Brain microvascular endothelial cell (primary cell): ENCODE measurements around the gene SERINC5.
"Not testable (repeated sequence)": the region's sequence is repeated elsewhere in the genome, so short reads cannot be mapped to it uniquely, and the experiment has no call there.

Source experiments
- DNase-seq: peaks from one replicate; pipeline ENCODE4 v3.0.0-alpha.2; 2020
- H3K27ac ChIP-seq: fragments of 250-450 bp; sonication (Bioruptor Pico); 2 replicates; pipeline ENCODE4 v1.5.1; 2020; ENCODE audit warnings: mild to moderate bottlenecking, moderate library complexity
- H3K27me3 ChIP-seq: fragments of 250-450 bp; sonication (Bioruptor Pico); replicated peaks from 2 replicates; pipeline ENCODE4 v1.5.1; 2020; ENCODE audit warnings: mild to moderate bottlenecking
- H3K36me3 ChIP-seq: fragments of 250-450 bp; sonication (Bioruptor Pico); replicated peaks from 2 replicates; pipeline ENCODE4 v1.5.1; 2020; ENCODE audit warnings: mild to moderate bottlenecking
- H3K4me3 ChIP-seq: 2 replicates; pipeline ENCODE4 v1.5.1; 2011; ENCODE audit warnings: low read depth, mild to moderate bottlenecking, control low read depth, low read length, moderate library complexity
- in situ Hi-C: cut with HindIII; loops from 2 replicates; pipeline ENCODE4 v1.10.0; 2017; ENCODE audit warnings: low sequenced_read_pairs, low pct_ligation_motif_present
- TF ChIP-seq, protein P1 (sequence below): IDR thresholded peaks from 2 replicates; pipeline ENCODE4 v1.5.1; 2011; ENCODE audit warnings: low read depth, mild to moderate bottlenecking, moderate library complexity, low read length, control low read depth, inconsistent platforms; ENCODE audit errors: missing control alignments

The SERINC5 gene

DNA sequence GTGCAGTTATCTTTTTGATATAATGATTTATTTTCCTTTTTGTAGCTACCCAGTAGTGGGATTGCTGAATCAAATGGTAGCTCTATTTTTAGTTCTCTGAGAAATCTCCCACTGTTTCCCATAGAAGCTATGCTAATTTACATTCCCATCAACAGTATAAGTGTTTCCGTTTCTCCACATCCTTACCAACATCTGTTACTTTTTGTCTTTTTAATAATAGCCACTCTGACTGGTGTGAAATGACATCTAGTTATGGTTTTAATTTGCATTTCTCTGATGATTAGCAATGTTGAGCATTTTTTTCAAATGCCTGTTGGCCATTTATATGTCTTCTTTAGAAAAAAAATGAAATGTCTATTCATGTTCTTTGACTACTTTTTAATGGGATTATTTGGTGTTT lies 94.7 kb downstream of the SERINC5 start:
- no peak for DNase-seq
- Histone ChIP-seq H3K27ac (no peak overlapping the region), H3K36me3 (no peaks in the 10 kb centered on the region), H3K27me3 (no peaks in the 10 kb centered on the region), H3K4me3 (no peak overlapping the region)
- TF ChIP-seq, protein P1, sequence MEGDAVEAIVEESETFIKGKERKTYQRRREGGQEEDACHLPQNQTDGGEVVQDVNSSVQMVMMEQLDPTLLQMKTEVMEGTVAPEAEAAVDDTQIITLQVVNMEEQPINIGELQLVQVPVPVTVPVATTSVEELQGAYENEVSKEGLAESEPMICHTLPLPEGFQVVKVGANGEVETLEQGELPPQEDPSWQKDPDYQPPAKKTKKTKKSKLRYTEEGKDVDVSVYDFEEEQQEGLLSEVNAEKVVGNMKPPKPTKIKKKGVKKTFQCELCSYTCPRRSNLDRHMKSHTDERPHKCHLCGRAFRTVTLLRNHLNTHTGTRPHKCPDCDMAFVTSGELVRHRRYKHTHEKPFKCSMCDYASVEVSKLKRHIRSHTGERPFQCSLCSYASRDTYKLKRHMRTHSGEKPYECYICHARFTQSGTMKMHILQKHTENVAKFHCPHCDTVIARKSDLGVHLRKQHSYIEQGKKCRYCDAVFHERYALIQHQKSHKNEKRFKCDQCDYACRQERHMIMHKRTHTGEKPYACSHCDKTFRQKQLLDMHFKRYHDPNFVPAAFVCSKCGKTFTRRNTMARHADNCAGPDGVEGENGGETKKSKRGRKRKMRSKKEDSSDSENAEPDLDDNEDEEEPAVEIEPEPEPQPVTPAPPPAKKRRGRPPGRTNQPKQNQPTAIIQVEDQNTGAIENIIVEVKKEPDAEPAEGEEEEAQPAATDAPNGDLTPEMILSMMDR = no peak
- in situ Hi-C loops = no loop called here

DNA sequence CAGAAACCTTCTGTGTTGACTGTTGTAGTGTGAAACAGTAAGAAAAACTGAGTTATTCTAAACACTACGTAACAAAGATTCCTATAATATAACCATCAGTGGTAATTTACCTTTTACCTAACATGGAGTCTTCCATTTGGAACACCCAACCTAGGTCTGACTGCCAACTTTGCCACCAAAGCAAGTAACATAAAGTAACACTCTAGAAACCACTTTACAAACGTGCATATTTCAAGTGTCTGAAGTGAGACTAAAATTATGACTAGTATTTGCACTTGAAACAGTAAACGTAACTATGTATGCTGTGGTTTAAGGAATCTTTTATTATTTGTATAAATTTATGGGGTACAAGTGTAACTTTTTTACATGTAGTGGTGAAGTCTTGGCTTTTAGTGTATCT lies 95.6 kb downstream of the SERINC5 start:
- in situ Hi-C loops = no loop called here
- H3K27ac ChIP-seq = no peak overlapping the region
- H3K4me3 ChIP-seq = no peak overlapping the region
- no peaks in the 10 kb centered on the region for H3K36me3 ChIP-seq
- no peaks in the 10 kb centered on the region for H3K27me3 ChIP-seq
- TF ChIP-seq, protein P1 = no peak
- DNase-seq = no peak

DNA sequence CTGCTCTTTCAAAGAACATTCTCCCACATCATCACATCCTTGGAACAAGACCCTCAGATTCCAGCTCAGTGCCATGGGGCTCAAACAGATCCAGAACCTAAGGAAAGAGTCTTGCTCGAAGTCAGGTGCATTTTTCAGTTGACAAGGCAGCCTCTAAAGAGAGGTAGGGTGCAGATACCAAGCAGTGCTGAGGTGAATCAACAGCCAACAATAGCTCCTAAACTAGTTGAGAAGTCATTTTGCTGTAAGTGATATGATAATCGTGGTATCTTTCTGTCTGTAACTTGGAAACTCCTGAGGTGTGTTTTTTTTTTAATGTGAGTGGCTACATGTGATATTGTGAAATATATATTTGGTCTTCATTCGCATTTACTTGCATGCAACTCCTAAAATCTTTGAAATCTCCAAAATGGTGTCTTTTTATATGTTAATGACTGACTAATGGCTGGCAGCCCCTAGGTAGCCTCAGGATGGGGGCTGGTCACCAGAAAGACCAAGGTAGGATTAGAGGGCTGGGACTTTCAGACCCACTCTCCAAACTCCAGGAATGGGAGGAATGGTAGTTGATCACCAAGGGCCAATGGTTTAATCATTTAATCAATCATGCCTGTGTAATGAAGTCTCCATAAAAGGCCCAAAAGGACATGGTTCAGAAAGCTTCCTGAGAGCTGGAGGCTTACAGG lies 96.6 kb downstream of the SERINC5 start:
- no peaks in the 10 kb centered on the region for H3K36me3 ChIP-seq
- no peak overlapping the region for H3K27ac ChIP-seq
- H3K27me3 ChIP-seq = no peaks in the 10 kb centered on the region
- in situ Hi-C loops = no loop called here
- no peak overlapping the region for H3K4me3 ChIP-seq
- TF ChIP-seq, protein P1 = no peak
- no peak for DNase-seq

DNA sequence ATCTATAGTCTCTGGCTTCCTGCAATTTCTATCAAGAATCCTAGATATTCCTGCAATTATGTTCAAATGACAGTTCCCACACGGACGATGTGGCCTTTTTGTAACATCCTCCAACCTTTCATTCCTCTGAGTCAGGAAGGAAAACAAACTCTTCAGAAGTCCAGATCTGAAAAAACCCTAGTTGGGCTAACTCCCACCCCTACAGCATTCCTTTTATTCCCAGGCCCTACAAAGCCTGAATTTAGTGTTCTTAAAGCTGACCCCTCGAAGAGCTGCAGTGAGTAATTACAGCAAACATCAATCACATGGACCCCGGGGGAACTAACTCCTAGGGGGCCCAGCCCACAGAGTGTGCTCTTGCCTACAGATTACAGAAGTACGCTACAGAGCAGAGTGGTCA lies 99.7 kb downstream of the SERINC5 start:
- TF ChIP-seq, protein P1 = no peak
- peak; percentile 30 for DNase-seq
- Histone ChIP-seq H3K27me3 (no peaks in the 10 kb centered on the region), H3K36me3 (no peaks in the 10 kb centered on the region), H3K27ac (no peak overlapping the region), H3K4me3 (no peak overlapping the region)
- in situ Hi-C loops = no loop called here

DNA sequence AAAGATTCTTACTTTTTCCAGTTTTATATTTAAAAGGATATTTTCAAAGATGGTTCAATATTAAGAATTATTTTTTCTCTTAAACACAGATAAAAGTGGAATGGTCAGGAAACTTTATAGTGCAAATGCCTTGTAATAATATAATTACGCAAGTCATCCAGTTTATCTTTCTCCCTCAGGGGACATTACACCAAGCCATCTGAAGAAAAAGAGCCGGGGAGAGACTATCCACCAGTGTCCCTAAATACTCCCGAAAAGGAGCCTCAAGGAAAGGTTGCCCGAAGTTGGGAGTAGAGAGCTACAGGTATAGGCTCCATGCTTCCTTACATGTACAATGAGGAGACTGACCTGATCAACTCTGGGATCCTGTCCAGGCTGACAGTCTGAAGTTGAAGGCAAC lies 101.1 kb downstream of the SERINC5 start:
- Histone ChIP-seq H3K36me3 (no peaks in the 10 kb centered on the region), H3K27ac (no peak overlapping the region), H3K27me3 (no peaks in the 10 kb centered on the region), H3K4me3 (no peak overlapping the region)
- no peak for DNase-seq
- TF ChIP-seq, protein P1 = no peak
- in situ Hi-C loops = no loop called here

DNA sequence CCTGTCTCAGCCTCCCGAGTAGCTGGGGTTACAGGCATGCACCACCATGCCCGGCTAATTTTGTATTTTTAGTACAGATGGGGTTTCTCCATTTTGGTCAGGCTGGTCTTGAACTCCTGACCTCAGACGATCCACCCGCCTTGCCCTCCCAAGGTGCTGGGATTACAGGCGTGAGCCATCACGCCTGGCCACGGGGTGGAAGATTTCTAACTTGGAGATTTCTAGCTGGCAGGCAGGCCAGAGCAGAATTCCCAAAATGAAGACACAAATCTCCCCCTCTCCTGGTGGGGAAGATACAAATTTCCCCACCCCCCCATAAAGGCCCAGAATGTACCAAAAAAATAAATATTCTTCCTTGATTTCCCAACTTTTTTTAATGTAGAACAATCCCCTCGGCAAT lies 101.6 kb downstream of the SERINC5 start:
- H3K27ac ChIP-seq, in situ Hi-C loops: not testable (repeated sequence)

More for the DNA sequence above, 101.6 kb downstream of the SERINC5 start:
- not testable (repeated sequence) for H3K36me3 ChIP-seq, H3K27me3 ChIP-seq, H3K4me3 ChIP-seq, DNase-seq
